Measurements from ENCODE around the gene SNX21.
"Not testable (repeated sequence)": the region's sequence is repeated elsewhere in the genome, so short reads cannot be mapped to it uniquely, and the experiment has no call there.

Gene SNX21

DNA sequence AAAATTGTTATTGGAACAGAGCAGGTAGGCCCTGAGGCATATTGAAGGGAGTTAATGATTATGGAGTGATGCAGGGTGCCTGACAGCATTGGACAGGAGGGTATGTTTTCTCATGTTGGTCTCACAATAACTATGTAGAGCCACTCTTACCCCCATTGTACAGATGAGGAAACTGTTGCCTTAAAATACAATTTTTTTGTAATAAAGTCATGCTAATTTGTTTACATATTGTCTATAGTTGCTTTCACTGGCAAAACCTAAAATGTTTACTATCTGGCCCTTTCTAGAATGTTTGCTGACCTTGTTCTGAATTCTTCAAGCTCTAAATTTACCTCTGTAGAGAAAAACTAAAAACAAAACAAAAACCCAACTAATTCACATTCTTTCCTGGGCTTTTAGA lies 17.9 kb downstream of the SNX21 start:
- DNase-seq: no peak

DNA sequence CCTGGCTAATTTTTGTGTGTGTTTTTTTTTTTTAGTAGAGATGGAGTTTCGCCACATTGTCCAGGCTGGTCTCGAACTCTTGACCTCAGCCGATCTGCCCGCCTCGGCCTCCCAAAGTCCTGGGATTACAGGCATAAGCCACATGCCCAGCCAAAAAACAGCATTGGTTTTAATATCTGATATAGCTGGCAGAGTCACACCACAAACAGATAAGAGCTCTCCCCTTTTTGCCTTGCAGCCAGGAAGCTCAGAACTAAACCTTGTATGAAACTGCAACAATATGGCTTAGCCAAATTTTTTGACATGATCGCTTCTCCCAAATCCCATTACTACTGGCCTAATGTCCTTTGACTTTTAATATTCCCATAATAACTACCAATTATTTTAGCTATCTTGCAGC lies 18.7 kb downstream of the SNX21 start:
- no peak for DNase-seq

DNA sequence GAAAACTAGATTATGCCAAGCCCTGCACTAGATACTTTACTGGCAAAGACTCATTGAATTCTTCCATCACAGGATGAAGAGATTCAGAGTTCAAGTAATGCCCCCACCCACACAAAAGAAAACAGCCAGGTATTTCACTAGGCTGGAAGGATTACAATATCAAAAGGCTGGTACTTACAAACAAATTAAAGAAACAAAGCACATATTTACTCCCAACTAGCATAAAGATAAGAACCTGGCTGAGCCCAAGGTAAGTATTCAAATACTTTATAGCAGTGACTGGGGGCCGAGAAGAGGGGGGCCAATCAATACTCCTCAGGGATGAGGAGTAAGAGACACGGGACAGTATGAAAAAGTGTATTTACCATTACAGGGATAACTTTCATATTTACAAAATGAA lies 19.9 kb downstream of the SNX21 start:
- DNase-seq: no peak

DNA sequence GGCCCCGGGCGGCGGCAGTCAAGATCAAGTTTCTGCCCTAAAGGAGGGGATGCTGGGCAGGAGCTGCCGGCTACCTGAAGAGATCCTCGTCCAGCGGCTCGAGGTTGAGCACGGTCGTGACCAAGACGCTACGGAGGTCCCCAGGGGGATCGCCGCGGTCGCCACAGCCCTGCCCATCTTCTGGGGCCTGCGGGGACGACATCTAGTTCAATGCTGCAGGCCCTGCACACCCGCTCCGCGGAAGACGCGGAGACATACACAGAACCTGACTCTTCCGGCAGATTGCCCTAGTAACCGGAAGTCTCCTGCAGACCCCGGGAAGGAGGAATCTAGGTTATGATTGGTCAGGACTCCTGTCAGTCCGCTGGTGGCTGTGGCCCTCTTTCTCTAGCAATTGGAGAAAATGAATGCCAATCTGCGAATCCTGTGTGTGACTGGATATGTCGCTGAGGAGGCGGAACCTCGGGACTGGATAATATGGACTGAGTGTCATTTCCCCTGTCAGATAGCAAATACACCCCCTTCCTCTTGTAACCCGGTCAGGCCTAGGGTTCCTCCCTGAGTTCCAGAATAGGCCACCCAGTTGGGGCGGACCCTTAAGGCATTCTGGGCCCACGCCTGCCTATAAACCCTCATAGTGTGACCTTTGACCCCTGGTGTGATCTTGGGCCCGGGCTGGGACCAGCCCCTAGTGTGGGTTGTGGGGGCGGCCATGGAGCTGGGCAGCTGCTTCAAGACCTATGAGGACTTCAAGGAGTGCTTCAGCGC lies 23.7 kb downstream of the SNX21 start, which contains the start of the genes ACOT8 and ZSWIM3:
TSS of gene ACOT8 (minus strand) at position 279 of the 768 bp plus-strand sequence. CDS start at position 202, 77 bp downstream.
TSS of gene ZSWIM3 (plus strand) at position 501 of the 768 bp plus-strand sequence. CDS start at position 713, 212 bp downstream.
- DNase-seq: peak; percentile 93

DNA sequence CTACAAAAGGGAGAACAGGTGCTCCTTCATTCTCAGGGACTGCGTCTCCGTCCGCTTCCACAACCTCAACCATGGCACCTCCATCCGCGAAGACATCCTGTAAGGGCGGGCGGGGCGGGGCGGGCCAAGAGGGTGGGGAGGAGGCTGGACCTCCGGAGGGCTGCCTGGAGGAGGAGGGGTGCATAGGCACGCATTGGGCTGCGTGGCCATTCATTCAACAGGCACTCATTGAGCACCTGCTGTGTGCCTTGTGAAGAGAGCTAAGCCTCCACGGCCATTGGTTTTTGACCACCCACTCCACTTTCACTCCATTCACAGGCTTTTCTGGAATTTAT lies 24.2 kb downstream of the SNX21 start:
- DNase-seq: no peak

DNA sequence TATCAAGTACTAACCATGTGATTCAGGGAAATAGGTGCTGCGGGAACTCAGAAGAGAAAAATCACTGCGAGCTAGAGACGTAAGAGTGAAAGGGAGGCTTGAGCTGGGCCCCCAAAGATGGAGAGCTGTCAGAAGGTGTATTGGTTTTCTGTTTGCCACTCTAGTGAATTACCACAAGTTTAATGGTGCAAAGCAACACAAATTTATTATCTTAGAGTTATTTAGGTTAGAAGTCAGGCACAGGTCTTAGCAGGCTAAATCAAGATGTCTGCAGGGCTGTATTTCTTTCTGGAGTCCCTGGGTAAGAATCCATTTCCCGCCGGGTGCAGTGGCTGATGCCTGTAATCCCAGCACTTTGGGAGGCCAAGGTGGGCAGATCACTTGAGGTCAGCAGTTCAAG lies 26.3 kb downstream of the SNX21 start:
- DNase-seq: no peak

DNA sequence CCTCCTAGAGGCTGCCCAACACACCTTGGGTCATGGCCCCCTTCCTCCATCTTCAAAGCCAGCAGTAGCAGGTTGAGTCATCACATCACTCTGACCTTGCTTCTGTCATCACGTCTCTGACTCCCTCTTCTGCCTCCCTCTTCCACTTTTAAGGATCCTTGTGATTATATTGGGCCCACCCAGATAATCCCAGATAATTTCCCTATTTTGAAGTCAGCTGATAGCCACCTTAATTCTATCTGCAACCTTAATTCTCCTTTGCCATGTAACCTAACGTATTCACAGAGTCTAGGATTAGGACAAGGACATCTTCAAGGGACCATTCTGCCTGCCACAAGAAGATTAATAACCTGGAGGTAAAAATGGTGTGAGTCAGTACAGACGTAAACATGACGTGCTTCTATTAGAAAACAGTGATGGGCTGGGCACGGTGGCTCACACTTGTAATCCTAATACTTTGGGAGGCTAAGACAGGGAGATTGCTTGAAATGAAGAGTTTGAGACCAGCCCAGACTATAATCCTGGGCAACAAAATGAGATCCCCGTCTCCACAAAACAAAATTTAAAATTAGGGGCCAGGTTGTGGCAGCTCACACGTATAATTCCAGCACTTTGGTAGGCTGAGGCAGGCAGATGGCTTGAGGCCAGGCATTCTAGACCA lies 27.1 kb downstream of the SNX21 start:
- no peak for DNase-seq

DNA sequence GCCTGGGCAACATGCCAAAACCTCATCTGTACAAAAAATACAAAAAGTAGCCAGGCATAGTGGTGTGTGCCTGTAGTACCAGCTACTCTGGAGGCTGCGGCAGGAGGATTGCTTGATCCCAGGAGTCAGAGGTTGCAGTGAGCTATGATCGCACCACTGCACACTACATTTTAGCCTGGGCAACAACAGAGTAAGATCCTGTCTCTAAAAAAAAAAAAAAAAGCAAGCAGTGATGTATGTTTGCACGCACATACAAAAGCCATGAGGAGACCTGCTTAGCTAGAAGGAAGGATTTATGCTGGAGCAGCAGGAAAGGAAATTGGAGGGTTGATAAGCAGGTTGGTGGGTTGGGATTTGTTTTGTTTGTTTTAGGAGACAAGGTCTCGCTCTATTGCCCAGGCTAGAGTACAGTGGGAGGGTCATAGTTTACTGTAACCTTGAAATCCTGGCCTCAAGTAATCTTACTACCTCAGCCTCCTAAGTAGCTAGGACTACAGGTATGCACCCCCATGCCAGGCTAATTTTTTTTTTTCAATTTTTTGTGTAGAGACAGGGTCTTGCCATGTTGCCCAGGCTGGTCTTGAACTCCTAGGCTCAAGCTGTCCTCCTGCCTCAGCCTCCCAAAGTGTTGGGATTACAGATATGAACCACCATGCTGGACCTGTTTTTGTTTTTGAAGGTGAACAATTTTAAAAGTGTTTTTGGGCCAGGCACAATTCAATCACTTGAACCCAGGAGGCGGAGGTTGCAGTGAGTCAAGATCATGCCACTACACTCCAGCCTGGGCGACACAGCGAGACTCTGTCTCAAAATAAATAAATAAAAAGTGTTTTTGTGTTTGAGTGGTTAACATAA lies 27.8 kb downstream of the SNX21 start:
- no peak for DNase-seq

DNA sequence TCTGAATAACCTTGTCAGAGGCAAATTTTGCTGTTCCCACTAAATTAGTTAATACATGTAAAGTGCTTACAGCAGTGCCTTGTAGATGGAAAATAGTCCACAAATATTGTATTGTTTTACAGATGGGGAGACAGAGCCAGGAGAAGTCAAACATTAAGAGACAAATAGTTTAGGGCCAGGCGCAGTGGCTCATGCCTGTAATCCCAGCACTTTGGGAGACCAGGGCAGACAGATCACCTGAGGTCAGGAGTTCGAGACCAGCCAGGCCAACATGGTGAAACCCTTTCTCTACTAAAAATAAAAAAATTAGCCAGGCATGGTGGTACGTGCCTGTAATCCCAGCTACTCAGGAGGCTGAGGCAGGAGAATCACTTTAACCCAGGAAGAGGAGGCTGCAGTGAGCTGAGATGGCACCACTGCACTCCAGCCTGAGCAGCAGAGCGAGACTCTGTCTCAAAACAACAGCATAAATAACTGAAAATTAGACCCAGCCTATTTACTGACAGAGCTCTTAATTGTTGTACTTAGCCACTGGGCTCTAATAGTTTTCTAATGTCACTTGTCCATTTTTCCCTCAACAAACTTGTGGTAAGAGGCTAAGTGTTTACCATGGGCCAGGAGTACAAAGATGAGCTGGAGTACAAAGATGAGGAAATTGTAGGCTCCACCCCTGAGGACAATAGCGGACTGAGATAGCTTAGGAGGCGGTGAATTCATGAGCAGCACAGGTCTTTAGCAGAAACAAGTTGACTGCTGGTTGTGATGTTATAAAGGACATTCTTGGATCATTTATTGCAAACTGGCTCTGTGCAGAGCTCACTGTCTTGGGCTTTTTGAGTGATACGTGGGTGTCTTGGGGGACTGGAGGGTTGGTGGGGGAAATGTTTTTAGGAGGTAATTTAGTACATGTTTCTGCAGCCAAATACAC lies 30.2 kb downstream of the SNX21 start:
- DNase-seq: no peak

DNA sequence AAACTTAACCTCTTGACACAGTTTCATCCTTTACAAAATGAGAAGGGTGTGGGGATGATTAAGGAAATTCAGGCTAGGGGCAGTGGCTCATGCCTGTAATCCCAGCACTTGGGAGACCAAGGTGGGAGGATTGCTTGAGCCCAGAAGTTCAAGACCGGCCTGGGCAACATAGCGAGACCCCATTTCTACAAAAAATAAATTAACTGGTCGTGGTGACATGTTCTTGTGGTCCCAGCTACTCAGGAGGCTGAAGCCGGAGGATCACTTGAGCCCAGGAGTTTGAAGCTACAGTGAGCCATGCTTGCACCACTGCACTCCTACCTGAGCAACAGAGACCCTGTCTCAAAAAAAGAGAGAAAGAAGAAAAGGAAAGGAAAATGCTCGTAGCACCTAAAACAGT lies 32.9 kb downstream of the SNX21 start:
- DNase-seq: no peak

DNA sequence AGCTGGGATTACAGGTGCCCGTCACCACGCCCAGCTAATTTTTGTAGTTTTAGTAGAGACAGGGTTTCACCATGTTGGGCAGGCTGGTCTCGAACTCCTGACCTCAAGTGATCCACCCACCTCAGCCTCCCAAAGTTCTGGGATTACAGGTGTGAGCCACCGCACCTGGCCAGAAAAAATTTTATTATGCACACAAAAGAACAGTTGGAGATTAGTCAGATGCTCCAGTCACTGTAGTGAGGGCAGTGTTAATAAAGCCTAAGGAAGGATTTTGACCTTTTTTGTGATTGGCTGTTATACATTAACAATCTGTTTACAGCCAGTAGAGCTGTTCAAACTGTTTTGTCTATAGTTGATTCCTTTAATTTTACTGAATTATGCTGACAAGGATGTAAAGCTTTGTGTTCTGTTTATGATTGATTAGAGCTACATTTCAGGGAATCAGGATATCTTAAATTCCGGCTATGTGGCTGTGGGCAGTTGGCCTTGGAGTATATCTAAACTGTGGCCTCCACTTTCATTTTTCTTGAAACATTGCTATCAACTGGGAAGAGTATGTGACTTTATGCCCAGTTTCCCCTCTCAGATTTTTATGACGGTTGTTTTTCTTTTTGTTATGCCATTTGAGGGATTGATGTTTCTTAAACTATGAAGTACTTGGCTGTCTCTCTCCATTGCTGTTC lies 33.7 kb downstream of the SNX21 start:
- DNase-seq: no peak

DNA sequence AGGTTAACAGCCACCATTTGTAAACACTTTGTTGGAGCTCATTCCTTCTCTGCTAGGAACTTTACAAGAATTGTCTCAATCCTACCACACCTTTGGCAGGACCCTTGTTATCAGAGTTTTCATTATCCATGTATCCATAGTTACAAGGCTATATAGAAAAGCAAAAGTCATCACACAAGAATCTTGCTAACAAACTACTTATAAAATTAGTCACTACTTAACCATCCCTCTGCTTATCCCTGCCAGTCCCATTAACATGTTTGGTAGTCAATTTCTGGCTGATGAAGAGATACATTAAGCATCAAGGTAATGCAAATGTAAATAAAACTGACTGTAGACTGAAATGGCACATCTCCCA lies 34.2 kb downstream of the SNX21 start:
- no peak for DNase-seq

DNA sequence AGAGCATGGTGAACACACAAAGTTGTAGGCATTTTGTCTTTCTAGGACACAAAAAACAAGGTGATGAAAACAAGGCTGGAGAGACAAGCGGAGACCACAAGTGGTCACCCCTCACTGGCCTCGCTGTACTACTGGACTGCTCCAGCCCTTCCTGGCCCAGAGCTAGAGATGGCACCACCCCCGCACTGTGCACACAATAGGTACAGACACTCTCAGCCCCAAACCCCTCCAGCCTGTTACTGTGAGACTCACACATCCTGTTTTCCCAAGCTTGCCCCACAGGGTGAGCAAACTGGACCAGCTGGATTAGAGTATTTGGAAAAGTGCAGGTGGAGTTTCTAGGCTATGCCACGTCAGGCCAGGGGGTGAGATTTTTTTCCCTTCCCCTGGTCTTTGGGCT lies 39.0 kb downstream of the SNX21 start:
- DNase-seq: no peak

DNA sequence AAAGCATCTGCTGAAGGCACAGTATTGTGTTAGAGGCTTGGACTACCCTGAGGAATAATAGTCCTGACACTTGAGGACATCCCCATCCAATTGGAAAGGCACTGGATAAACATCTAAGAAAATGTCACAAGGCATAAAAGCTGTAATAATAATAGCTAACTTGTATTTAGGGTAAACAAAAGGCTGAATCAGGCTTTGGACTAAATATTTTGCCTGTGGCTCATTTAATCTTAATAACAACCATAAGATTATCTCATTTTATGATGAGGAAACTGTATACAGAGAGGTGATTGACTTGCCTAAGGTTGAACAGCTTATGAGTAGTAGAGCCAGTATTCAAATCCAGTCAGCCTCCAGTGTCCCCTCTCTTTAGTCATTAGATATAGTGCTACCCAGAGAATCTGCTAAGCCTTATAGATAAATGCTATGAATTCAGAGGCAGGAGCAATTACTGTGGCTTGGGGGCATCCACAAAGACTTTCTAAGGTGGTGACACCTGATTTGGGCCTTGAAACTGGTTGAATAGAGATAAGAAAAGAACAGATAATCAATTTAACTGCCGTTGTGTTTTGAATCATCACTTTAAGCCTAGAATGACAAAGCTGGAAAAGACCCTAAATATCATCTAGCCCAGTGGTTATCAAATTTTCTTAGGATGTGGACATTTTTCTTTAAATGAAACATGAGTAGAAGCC lies 40.0 kb downstream of the SNX21 start:
- DNase-seq: no peak

DNA sequence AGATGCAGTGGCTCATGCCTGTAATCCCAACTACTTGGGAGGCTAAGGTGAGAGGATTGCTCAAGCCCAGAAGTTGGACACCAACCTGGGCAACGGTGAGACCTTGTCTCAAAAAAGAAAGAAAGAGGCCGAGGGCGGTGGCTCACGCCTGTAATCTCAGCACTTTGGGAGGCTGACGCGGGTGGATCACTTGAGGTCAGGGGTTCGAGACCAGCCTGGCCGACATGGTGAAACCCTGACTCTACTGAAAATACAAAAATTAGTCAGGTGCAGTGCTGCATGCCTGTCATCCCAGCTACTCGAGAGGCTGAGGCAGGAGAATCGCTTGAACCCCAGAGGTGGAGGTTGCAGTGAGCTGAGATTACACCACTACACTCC lies 40.5 kb downstream of the SNX21 start:
- not testable (repeated sequence) for DNase-seq

DNA sequence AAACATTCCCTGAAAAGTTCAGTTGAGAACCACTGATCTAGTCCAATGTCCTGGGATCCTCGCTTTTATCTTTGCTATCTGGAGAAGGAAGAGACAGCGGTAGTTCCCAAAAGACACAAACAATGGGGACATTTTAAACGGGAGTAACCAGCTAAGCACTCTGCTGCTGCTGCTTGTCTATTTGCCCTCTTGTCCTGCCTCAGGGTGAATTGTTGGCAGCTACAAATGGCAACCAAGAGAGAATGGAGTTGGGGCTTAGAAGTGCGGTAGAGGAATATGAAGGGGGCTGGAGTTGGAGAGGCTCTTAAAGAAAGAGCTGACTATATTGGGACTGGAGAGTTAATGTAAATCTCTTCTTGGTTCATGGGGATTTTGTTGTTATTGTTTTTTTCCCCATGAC lies 41.0 kb downstream of the SNX21 start:
- DNase-seq: no peak

DNA sequence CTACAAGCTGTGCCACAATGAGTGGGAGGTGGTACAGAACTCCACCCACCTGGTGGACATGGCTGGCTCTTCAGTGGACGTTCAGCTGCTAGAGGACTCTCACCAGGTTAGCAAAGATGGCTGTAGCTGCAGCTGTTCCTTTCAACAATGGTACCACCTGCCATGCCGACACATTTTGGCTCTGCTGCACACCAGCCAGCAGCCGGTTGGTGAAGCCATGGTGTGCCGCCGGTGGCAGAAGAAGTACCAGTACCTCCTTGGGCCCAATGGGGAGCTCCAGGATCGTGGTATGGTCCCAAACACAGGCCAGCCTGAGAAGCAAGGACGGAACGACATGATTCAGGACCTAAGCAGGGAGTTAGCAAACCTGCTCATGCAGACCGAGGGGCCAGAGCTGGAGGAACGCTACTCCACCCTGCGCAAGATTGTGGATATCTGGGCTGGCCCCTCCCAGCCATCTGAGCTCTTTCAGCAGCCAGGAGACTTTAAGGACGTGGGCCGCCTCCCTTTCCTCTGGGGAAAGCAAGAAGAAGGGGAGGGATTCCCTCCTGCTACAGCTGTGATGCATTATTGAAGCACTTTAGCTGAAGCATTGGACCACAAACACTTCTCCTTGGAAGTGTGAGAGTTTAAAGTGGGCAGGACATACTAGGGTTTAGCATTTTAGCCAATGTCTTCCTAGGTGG lies 44.6 kb downstream of the SNX21 start:
- DNase-seq: no peak

DNA sequence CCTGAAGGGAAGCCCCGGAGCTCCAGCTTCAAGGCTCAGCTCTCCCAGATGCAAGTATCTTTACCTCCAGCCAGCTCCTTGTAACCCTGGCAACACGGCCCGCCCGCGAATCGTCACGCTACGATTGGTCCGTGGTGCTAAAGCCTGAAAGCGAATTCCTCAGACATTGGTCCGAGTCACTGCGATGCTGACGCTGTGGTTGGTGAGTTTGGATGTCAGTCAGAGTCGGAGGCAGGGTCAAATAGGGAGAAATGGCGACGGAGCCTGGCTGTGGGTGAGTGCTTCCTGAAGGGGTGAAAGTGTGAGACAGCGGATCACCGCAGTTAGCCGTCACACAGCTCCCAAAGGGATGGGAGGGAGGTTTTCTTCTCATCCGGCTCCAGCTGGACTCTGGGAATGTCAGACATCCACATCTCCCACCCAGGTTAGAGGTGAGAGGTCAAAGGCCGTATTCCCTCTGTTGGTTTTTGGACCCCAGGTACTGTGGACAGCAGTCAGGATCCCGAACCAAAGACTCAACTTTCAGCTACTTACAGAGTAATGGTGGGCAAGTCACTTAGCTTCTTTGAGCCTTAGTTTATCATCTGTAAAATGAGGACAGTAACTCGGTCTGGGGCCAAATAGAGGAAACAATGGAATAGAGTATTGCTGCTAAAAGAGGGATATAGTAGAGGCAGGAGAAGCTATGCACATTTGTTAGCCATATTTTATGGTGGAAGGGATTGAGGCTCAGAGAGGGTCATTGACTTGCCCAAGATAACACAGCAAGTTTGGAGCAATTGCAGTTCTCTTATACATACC lies 47.6 kb downstream of the SNX21 start, which contains the start of gene ZSWIM1:
TSS of gene ZSWIM1 (plus strand) at position 240 of the 801 bp plus-strand sequence. CDS start 1,366 bp downstream, outside the sequence.
- peak; percentile 90 for DNase-seq

DNA sequence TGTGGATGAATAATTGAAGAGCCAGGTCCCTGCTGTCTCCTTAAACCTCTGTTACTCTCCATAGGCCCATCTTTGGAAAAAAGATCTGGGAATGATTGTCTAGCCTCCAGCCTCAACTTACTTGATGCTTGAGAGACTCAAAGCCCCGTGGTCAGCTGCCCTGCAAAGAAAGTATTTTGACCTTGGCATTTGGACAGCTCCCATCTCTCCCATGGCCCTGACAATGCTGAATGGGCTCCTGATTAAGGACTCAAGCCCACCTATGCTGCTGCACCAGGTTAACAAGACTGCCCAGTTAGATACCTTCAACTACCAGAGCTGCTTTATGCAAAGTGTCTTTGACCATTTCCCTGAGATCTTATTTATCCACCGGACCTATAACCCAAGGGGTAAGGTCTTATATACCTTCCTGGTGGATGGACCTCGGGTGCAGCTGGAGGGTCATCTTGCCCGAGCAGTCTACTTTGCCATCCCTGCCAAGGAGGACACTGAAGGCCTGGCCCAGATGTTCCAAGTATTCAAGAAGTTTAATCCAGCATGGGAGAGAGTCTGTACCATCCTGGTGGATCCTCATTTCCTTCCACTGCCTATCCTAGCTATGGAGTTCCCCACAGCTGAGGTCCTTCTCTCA lies 49.0 kb downstream of the SNX21 start:
- no peak for DNase-seq

Measured in 8988T (cell line).